Keratinocyte (primary cell): Measurements from ENCODE around the gene KCNA3. TPM values are rescaled to one million over a fixed set of nuclear protein-coding genes. Genes with fewer than 3 reads are reported as not detected.
"Not testable (repeated sequence)": the region's sequence is repeated elsewhere in the genome, so short reads cannot be mapped to it uniquely, and the experiment has no call there.

Experiments used
- DNase-seq: peaks from one replicate; pipeline ENCODE4 v3.0.0-alpha.2; 2011; ENCODE audit warnings: low read depth, missing footprints, low spot score
- FAIRE-seq: peaks from 2 replicates; lab custom pipeline; 2011; peaks lifted over from hg19 to GRCh38; lab: Jason Lieb, UNC
- H2AFZ ChIP-seq: 2 replicates; pipeline ENCODE4 v1.6.0; 2012; ENCODE audit warnings: low read length, control low read depth, inconsistent platforms; ENCODE audit not compliant: control insufficient read depth
- H3K27ac ChIP-seq: 2 replicates; pipeline ENCODE4 v1.5.1; 2011; ENCODE audit warnings: low read length; ENCODE audit not compliant: control insufficient read depth, insufficient read depth
- H3K27me3 ChIP-seq: 3 replicates; pipeline ENCODE4 v1.6.0; 2011; ENCODE audit warnings: low read length; ENCODE audit not compliant: control insufficient read depth, insufficient read depth; ENCODE audit errors: extremely low read depth
- H3K36me3 ChIP-seq, 2 experiments: 2 replicates in 1 of 2; 3 replicates in 1 of 2; pipeline ENCODE4 v1.5.1; 2011; ENCODE audit warnings: low read length in 2 of 2, mild to moderate bottlenecking in 1 of 2; ENCODE audit not compliant: control insufficient read depth in 2 of 2, insufficient read depth in 2 of 2; ENCODE audit errors: extremely low read depth in 1 of 2
- H3K4me1 ChIP-seq: 3 replicates; pipeline ENCODE4 v1.5.1; 2011; ENCODE audit warnings: low read length; ENCODE audit not compliant: control insufficient read depth, insufficient read depth; ENCODE audit errors: extremely low read depth
- H3K4me2 ChIP-seq: 3 replicates; pipeline ENCODE4 v1.6.0; 2011; ENCODE audit warnings: low read depth, low read length; ENCODE audit not compliant: control insufficient read depth, insufficient read depth; ENCODE audit errors: extremely low read depth
- H3K4me3 ChIP-seq, 3 experiments: fragments of 200-600 bp in 1 of 3; sonication (generic) in 1 of 3; 2 replicates in 2 of 3; 3 replicates in 1 of 3; pipeline ENCODE4 v1.5.1; 2011 to 2016; ENCODE audit warnings: low read length in 3 of 3, mild to moderate bottlenecking in 3 of 3, control low read depth in 2 of 3, inconsistent platforms in 1 of 3, low read depth in 1 of 3, mixed read lengths in 1 of 3, mixed run types in 1 of 3, moderate library complexity in 1 of 3; ENCODE audit not compliant: control insufficient read depth in 2 of 3, insufficient read depth in 2 of 3; ENCODE audit errors: extremely low read depth in 1 of 3
- H3K79me2 ChIP-seq: 2 replicates; pipeline ENCODE4 v1.6.0; 2012; ENCODE audit warnings: low read length; ENCODE audit not compliant: control insufficient read depth, insufficient read depth
- H3K9ac ChIP-seq: 3 replicates; pipeline ENCODE4 v1.6.0; 2011; ENCODE audit warnings: low read length; ENCODE audit not compliant: control insufficient read depth, insufficient read depth; ENCODE audit errors: extremely low read depth
- H3K9me1 ChIP-seq: 3 replicates; pipeline ENCODE4 v1.6.0; 2011; ENCODE audit warnings: low read length; ENCODE audit not compliant: control insufficient read depth, insufficient read depth; ENCODE audit errors: extremely low read depth
- H3K9me3 ChIP-seq: 2 replicates; pipeline ENCODE4 v1.5.1; 2012; ENCODE audit warnings: low read depth, low read length; ENCODE audit not compliant: control insufficient read depth
- H4K20me1 ChIP-seq: 3 replicates; pipeline ENCODE4 v1.6.0; 2011; ENCODE audit warnings: low read length; ENCODE audit not compliant: control insufficient read depth, insufficient read depth; ENCODE audit errors: extremely low read depth
- CTCF ChIP-seq, 3 experiments: IDR thresholded peaks in 1 of 3; conservative IDR thresholded peaks in 1 of 3; optimal IDR thresholded peaks in 1 of 3; 2 replicates in 2 of 3; 3 replicates in 1 of 3; pipeline versions ENCODE3 to v1.5.1; 2011; ENCODE audit warnings: low read length in 3 of 3, mild to moderate bottlenecking in 3 of 3, moderate library complexity in 2 of 3, control low read depth in 1 of 3, inconsistent platforms in 1 of 3; ENCODE audit not compliant: insufficient read depth in 2 of 3; ENCODE audit errors: extremely low read depth in 1 of 3
- EZH2 ChIP-seq: IDR thresholded peaks from one replicate; pipeline ENCODE4 v1.6.1; 2012; ENCODE audit warnings: inconsistent platforms, mild to moderate bottlenecking, low read length, moderate library complexity
- dilution Hi-C: fragments of 300-500 bp; cut with MboI; formaldehyde crosslinking; loops from one replicate; pipeline ENCODE4 v1.7.0; 2020; ENCODE audit warnings: low sequenced_read_pairs; ENCODE audit not compliant: extremely low pct_ligation_motif_present
- polyA plus RNA-seq, 5 experiments: library from polyadenylated mRNA; depleted of rRNA in 3 of 5; stranded (reverse) in 3 of 5; stranded (forward) in 1 of 5; unstranded in 1 of 5; fragments of >200 nt; gene quantifications; 1 replicate in 1 of 5; 2 replicates in 3 of 5; 3 replicates in 1 of 5; pipeline versions ENCODE4 v1.2.1 to v1.2.3, GENCODE V29; 2011 to 2012; ENCODE audit warnings: missing spikeins in 2 of 5, low read depth in 1 of 5, low replicate concordance in 1 of 5

KCNA3 gene
- polyA plus RNA-seq, 1 donor (not counting 4 experiments of a cell fraction or from before 2014, with no cell fraction given): not detected

GRCh38 chr1:110663241-110663640 lies 11.5 kb downstream of the KCNA3 start:
- Histone ChIP-seq H3K36me3 (no peaks in the 10 kb centered on the region), H3K4me1 (no peaks in the 10 kb centered on the region), H2AFZ (no peak overlapping the region), H3K9me3 (no peaks in the 10 kb centered on the region), H3K27ac (no peak overlapping the region), H3K79me2 (no peaks in the 10 kb centered on the region), H3K4me3 (no peak overlapping the region), H3K9me1 (no peaks in the 10 kb centered on the region), H3K27me3 (no peaks in the 10 kb centered on the region), H4K20me1 (no peaks in the 10 kb centered on the region), H3K9ac (no peak overlapping the region), H3K4me2 (no peak overlapping the region)
- FAIRE-seq (no peak), DNase-seq (no peak)
- dilution Hi-C loops: no loop called here
- no peak for TF ChIP-seq CTCF (optimal IDR thresholded peaks at IDR 0.05 in 1 of 3, IDR thresholded peaks at IDR 0.05 in 1 of 3, conservative IDR thresholded peaks at IDR 0.05 in 1 of 3; ENCODE audit: extremely low read depth in 1 of 3, insufficient read depth in 2 of 3, low read length in 3 of 3)
- no peak for TF ChIP-seq EZH2

- H3K4me1 ChIP-seq, FAIRE-seq, H3K9me1 ChIP-seq, H3K4me2 ChIP-seq, H3K36me3 ChIP-seq, H3K4me3 ChIP-seq, dilution Hi-C loops, H4K20me1 ChIP-seq, DNase-seq, H3K27ac ChIP-seq, H3K27me3 ChIP-seq, H3K79me2 ChIP-seq, H2AFZ ChIP-seq, H3K9ac ChIP-seq, H3K9me3 ChIP-seq: not testable (repeated sequence)
Measured at GRCh38 chr1:110659559-110659958, 15.2 kb downstream of the KCNA3 start.

- no peak overlapping the region for H3K9ac ChIP-seq
- no peaks in the 10 kb centered on the region for H4K20me1 ChIP-seq
- no peak overlapping the region for H3K4me2 ChIP-seq
- H3K27ac ChIP-seq: no peak overlapping the region
- DNase-seq: no peak
- no peaks in the 10 kb centered on the region for H3K4me1 ChIP-seq
- no peak for FAIRE-seq
- H3K27me3 ChIP-seq: no peaks in the 10 kb centered on the region
- no peaks in the 10 kb centered on the region for H3K36me3 ChIP-seq
- no peak overlapping the region for H2AFZ ChIP-seq
- dilution Hi-C loops: no loop called here
- TF ChIP-seq EZH2: no peak
- TF ChIP-seq CTCF (optimal IDR thresholded peaks at IDR 0.05 in 1 of 3, IDR thresholded peaks at IDR 0.05 in 1 of 3, conservative IDR thresholded peaks at IDR 0.05 in 1 of 3; ENCODE audit: extremely low read depth in 1 of 3, insufficient read depth in 2 of 3, low read length in 3 of 3): no peak
- no peaks in the 10 kb centered on the region for H3K9me1 ChIP-seq
- H3K79me2 ChIP-seq: no peaks in the 10 kb centered on the region
- no peak overlapping the region for H3K4me3 ChIP-seq
- no peaks in the 10 kb centered on the region for H3K9me3 ChIP-seq
Measured at GRCh38 chr1:110657351-110657750, 17.4 kb downstream of the KCNA3 start.
